ENCODE results near the gene CRYZ.
A peak's percentile ranks its signal among the peaks of the same experiment; 100 is the strongest.

DNA sequence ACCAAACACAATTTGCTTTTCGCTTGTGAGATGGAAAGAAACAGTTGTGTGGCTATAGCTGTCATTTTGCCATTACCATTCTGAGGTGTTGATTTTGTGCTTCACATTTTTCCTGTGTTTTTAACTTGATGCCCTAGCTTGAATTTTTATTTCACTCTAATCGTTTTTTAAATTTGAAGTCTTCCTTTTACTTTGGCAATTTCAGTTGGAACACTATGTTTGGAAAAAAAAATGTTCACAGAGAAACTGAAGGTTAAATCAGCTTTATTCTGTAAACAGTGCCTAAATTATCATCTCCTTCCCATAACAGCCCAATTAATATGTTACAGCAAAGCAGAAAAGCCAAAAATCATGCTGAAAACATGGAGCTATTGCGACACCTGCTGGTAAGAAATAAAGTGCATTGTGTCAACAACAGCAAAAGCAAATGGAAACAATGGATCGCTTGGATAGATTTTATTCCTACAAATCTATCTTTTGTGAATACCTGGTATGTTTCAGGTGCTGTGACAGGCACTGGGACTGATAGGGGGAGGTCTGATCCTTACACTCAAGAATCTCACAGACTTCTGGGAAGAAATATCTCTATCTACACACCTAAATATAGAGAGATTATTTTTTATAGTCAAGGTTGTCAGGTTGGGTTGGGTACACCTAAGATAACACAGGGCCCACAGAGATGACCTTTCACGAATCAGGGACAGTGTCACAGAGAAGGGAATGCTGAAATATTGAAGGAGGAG is 43.1 kb downstream of the CRYZ start:
- TF ChIP-seq, protein P1, sequence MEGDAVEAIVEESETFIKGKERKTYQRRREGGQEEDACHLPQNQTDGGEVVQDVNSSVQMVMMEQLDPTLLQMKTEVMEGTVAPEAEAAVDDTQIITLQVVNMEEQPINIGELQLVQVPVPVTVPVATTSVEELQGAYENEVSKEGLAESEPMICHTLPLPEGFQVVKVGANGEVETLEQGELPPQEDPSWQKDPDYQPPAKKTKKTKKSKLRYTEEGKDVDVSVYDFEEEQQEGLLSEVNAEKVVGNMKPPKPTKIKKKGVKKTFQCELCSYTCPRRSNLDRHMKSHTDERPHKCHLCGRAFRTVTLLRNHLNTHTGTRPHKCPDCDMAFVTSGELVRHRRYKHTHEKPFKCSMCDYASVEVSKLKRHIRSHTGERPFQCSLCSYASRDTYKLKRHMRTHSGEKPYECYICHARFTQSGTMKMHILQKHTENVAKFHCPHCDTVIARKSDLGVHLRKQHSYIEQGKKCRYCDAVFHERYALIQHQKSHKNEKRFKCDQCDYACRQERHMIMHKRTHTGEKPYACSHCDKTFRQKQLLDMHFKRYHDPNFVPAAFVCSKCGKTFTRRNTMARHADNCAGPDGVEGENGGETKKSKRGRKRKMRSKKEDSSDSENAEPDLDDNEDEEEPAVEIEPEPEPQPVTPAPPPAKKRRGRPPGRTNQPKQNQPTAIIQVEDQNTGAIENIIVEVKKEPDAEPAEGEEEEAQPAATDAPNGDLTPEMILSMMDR (conservative IDR thresholded peaks at IDR 0.05; ENCODE audit: low read depth, low read length): peak; percentile 95
- TF ChIP-seq EZH2 (IDR thresholded peaks at IDR 0.05; ENCODE audit: low read length, unreplicated experiment) (no peak), EZH2phosphoT487 (IDR thresholded peaks at IDR 0.05; ENCODE audit: borderline replicate concordance, low read length) (no peak)
